Thyroid gland (tissue), 4 donors: ENCODE results near the gene HLCS. TPM values are rescaled to one million over a fixed set of nuclear protein-coding genes. Genes with fewer than 3 reads are reported as not detected.
"Not testable (repeated sequence)": the region's sequence is repeated elsewhere in the genome, so short reads cannot be mapped to it uniquely, and the experiment has no call there.

Experiments used
- DNase-seq, 2 donors: peaks; one replicate each; pipeline ENCODE4 v3.0.0-alpha.2; 2019
- H3K27ac ChIP-seq, 3 donors: fragments of 200-600 bp; sonication (generic); 1 replicate in 2 of 3; 2 replicates in 1 of 3; pipeline ENCODE4 v1.5.1; 2016 to 2019; ENCODE audit warnings: mild to moderate bottlenecking in 1 of 3, moderate library complexity in 1 of 3
- H3K27me3 ChIP-seq: fragments of 200-600 bp; sonication (generic); one replicate; pipeline ENCODE4 v1.5.1; 2019
- H3K36me3 ChIP-seq, 2 donors: fragments of 200-600 bp; sonication (generic); one replicate each; pipeline ENCODE4 v1.5.1; 2016 to 2019
- H3K4me1 ChIP-seq, 2 donors: fragments of 200-600 bp; sonication (generic); one replicate each; pipeline ENCODE4 v1.5.1; 2017 to 2019
- H3K4me3 ChIP-seq, 3 donors: fragments of 200-600 bp; sonication (generic); replicated peaks in 1 of 3; 1 replicate in 2 of 3; 2 replicates in 1 of 3; pipeline ENCODE4 v1.5.1; 2016; ENCODE audit warnings: mild to moderate bottlenecking in 1 of 3
- H3K9me3 ChIP-seq: fragments of 200-600 bp; sonication (generic); one replicate; pipeline ENCODE4 v1.5.1; 2017
- POLR2A ChIP-seq, 2 donors: fragments of 450-650 bp; IDR thresholded peaks; one replicate each; pipeline ENCODE4 v1.6.1; 2017; ENCODE audit warnings: antibody characterized with exemption in 2 of 2, mild to moderate bottlenecking in 2 of 2, moderate library complexity in 1 of 2
- WGBS, 2 donors: methylation state at CpG; one replicate each; pipeline ENCODE4 v1.1.5; 2017; 5-methylcytosine and 5-hydroxymethylcytosine counted together
- intact Hi-C: fragments of 100-400 bp; cut with DNase I; formaldehyde crosslinking; loops from one replicate; pipeline ENCODE4 v1.15.1; 2023
- total RNA-seq, 4 donors: library from RNA; depleted of rRNA; stranded (reverse); fragments of >200 nt; gene quantifications; one replicate each; pipeline ENCODE4 v1.2.3, GENCODE V29; 2016
- TF ChIP-seq, protein P1 (sequence below), 6 experiments: fragments of 200-600 bp in 3 of 6; fragments of 450-650 bp in 3 of 6; sonication (generic) in 3 of 6; IDR thresholded peaks; one replicate each; pipeline ENCODE4 v1.5.1; 2016 to 2019; ENCODE audit warnings: antibody characterized with exemption in 6 of 6, mild to moderate bottlenecking in 2 of 6, inconsistent platforms in 1 of 6, moderate library complexity in 1 of 6

Gene HLCS
- total RNA-seq, 4 donors from 2014 or later: 34.2 to 70.7 (median 43.4) TPM

DNA sequence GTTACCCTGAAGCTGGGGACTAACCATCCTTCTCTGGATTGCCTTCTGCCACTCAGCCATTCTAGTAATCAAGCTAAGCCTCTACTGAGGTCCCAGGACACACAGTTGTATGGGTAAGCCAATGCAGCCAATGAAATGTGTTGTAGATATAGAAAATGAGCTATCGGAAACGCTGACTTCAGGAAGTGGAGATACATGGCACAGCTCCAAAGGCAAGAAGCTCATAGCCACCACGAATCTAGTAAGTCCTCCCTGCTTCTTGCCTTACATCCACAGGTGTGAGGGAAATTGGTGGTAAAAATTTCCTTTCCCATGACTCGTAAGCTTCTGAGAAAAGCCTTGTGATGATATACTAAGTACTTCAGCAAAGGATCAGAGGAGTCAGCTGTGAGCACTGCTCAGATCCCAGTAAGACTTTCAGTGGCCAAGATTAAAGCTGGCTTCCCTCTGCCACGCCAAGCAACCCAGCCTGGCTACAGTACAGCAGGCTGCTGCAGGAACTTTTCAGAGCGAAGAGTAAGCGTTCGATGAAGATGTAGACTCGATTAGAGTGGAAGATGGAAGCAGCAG lies 149.8 kb downstream of the HLCS start:
- intact Hi-C loops: no loop called here
- no peak overlapping the region for H3K27ac ChIP-seq
- H3K4me3 ChIP-seq: no peak overlapping the region
- TF ChIP-seq POLR2A (IDR thresholded peaks at IDR 0.05): no peak
- TF ChIP-seq, protein P1, sequence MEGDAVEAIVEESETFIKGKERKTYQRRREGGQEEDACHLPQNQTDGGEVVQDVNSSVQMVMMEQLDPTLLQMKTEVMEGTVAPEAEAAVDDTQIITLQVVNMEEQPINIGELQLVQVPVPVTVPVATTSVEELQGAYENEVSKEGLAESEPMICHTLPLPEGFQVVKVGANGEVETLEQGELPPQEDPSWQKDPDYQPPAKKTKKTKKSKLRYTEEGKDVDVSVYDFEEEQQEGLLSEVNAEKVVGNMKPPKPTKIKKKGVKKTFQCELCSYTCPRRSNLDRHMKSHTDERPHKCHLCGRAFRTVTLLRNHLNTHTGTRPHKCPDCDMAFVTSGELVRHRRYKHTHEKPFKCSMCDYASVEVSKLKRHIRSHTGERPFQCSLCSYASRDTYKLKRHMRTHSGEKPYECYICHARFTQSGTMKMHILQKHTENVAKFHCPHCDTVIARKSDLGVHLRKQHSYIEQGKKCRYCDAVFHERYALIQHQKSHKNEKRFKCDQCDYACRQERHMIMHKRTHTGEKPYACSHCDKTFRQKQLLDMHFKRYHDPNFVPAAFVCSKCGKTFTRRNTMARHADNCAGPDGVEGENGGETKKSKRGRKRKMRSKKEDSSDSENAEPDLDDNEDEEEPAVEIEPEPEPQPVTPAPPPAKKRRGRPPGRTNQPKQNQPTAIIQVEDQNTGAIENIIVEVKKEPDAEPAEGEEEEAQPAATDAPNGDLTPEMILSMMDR (IDR thresholded peaks at IDR 0.05): no peak
- no peaks in the 10 kb centered on the region for H3K36me3 ChIP-seq
- DNase-seq: no peak
- no peaks in the 10 kb centered on the region for H3K27me3 ChIP-seq
- no peaks in the 10 kb centered on the region for H3K9me3 ChIP-seq
- WGBS, 2 donors: 87 to 88% methylated on average over 9 of the region's 9 CpGs
- no peaks in the 10 kb centered on the region for H3K4me1 ChIP-seq

DNA sequence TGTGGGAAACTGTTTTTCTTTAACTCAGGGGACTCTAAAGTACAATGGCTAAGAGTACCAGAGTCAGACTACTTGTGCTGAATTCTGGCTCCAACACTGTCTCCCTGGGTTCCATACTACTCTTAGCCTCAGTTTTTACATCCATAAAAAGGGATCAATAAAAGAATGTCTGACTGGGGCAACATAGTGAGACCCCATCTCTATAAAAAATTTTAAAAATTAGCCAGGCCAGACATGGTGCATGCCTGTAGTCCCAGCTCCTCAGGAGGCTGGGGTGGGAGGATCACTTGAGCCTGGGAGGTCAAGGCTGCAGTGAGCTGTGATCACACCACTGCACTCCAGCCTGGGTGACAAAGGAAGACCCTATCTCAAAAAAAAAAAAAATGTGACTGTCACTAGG lies 150.4 kb downstream of the HLCS start:
- H3K36me3 ChIP-seq, H3K4me1 ChIP-seq, DNase-seq, H3K27ac ChIP-seq, H3K9me3 ChIP-seq, intact Hi-C loops, H3K4me3 ChIP-seq, H3K27me3 ChIP-seq: not testable (repeated sequence)

DNA sequence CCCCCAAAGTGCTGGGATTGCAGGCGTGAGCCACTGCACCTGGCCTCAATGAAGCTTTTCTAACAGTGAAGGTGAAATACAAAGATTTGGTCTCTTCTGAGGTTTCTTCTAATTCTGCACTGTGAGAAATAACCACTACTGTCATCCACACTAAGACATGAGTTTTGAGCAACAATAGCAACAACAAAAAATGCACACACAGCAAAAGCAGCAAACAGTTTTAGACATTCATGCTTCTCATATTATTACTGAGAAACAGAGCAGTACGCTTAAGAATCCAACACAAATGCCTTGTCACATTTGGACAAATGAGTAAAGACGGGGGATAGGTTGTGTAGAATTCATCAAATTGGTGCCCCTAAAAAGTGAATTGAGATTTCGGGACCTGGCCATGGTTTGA lies 151.2 kb downstream of the HLCS start:
- no peak for DNase-seq
- 99 to 100% methylated on average over 4 of the region's 4 CpGs for WGBS, 2 donors
- no peaks in the 10 kb centered on the region for H3K9me3 ChIP-seq
- intact Hi-C loops: no loop called here
- TF ChIP-seq, protein P1 (IDR thresholded peaks at IDR 0.05): no peak
- no peak for TF ChIP-seq POLR2A (IDR thresholded peaks at IDR 0.05)
- no peak overlapping the region for H3K4me3 ChIP-seq
- no peaks in the 10 kb centered on the region for H3K36me3 ChIP-seq
- no peak overlapping the region for H3K27ac ChIP-seq
- H3K4me1 ChIP-seq: no peaks in the 10 kb centered on the region
- H3K27me3 ChIP-seq: no peaks in the 10 kb centered on the region

DNA sequence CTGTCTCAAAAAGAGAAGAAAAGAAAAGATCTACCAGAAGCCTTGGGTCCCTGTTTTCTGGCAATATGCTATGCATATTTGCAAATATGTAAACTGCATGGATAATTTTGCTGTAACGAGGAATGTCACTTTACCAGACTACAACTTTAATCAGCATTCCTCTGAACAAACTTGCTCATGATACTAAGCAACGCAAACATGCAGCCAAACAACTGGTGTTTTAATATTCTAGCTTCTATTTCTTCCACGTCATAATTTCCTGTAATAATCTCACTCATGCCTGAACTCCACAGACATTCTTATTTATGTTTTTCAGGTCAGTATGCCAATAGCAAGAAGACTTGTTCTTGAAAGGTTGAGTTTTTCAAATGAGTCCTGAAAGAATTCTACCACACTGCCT lies 153.4 kb downstream of the HLCS start:
- no peak overlapping the region for H3K4me3 ChIP-seq
- no peaks in the 10 kb centered on the region for H3K36me3 ChIP-seq
- no peak for DNase-seq
- WGBS, 2 donors: 83 to 85% methylated on average over 3 of the region's 3 CpGs
- no peaks in the 10 kb centered on the region for H3K4me1 ChIP-seq
- intact Hi-C loops: no loop called here
- no peak for TF ChIP-seq POLR2A (IDR thresholded peaks at IDR 0.05)
- TF ChIP-seq, protein P1 (IDR thresholded peaks at IDR 0.05): no peak
- no peaks in the 10 kb centered on the region for H3K27me3 ChIP-seq
- no peaks in the 10 kb centered on the region for H3K9me3 ChIP-seq
- H3K27ac ChIP-seq: no peak overlapping the region

DNA sequence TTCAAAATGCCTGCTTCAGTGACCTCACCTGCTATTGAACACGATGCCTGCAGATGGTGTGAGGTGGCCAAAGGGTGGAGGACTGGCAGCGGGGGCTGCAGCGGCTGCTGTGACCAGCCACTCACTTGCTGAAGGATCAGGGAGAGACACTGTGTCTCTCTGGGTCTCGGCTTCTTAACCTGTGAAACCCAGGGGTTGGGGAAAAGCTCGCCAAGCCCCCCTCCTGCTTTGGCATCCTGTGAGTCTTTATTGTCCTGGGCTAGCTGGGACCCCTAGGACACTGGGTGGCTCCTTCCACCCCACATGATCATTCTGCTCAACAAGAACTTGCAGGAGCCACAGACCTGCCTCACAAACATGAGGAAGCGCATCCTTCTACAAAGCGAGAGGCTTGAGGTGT lies 154.7 kb downstream of the HLCS start:
- no peaks in the 10 kb centered on the region for H3K27me3 ChIP-seq
- no peaks in the 10 kb centered on the region for H3K36me3 ChIP-seq
- DNase-seq: no peak
- no peak overlapping the region for H3K4me3 ChIP-seq
- no peaks in the 10 kb centered on the region for H3K9me3 ChIP-seq
- intact Hi-C loops: no loop called here
- 89 to 91% methylated on average over 5 to 7 of the region's 7 CpGs for WGBS, 2 donors
- H3K4me1 ChIP-seq: no peaks in the 10 kb centered on the region
- no peak overlapping the region for H3K27ac ChIP-seq
- no peak for TF ChIP-seq POLR2A (IDR thresholded peaks at IDR 0.05)
- TF ChIP-seq, protein P1 (IDR thresholded peaks at IDR 0.05): no peak

DNA sequence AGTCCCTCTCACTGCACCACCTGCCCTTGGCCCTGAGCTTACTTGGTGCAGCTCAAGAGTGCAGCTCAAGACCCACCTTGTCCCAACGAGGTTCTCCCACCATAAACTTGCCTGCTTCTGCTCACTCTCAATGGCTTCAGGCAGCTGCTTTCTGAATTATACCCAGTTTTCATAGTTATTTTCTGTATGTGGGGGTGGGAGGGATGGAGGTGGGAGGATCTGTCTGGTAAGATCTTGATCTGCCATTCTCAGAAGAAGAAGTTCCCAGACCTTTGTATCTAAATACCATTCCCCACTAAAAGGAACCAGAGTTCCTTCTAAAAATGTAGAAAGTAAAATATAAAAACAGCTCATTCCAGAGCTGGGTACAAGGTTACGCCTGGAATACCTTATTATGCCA lies 156.0 kb downstream of the HLCS start:
- Histone ChIP-seq H3K9me3 (no peaks in the 10 kb centered on the region), H3K36me3 (no peaks in the 10 kb centered on the region), H3K4me1 (no peaks in the 10 kb centered on the region), H3K4me3 (no peak overlapping the region), H3K27ac (no peak overlapping the region), H3K27me3 (no peaks in the 10 kb centered on the region)
- DNase-seq: no peak
- intact Hi-C loops: no loop called here
- no peak for TF ChIP-seq POLR2A (IDR thresholded peaks at IDR 0.05)
- TF ChIP-seq, protein P1 (IDR thresholded peaks at IDR 0.05): no peak
- WGBS, 2 donors: 83 to 84% methylated on average over 2 of the region's 2 CpGs
